Adrenal gland (tissue), 19 donors: Measurements from ENCODE around the gene F2RL1. TPM values are rescaled to one million over a fixed set of nuclear protein-coding genes. Genes with fewer than 3 reads are reported as not detected.
"Not testable (repeated sequence)": the region's sequence is repeated elsewhere in the genome, so short reads cannot be mapped to it uniquely, and the experiment has no call there.

Source experiments
- DNase-seq, 7 donors: peaks; one replicate each; pipeline ENCODE4 v3.0.0-alpha.2; 2019 to 2020
- H3K27ac ChIP-seq, 5 donors: fragments of 200-600 bp; sonication (generic) in 4 of 5; 1 replicate in 3 of 5; 2 replicates in 2 of 5; pipeline versions ENCODE4 v1.5.1 to v1.8.0; 2016 to 2020; ENCODE audit warnings: mild to moderate bottlenecking in 1 of 5
- H3K27me3 ChIP-seq: fragments of 200-600 bp; 2 replicates; pipeline ENCODE4 v1.8.0; 2021
- H3K36me3 ChIP-seq, 2 donors: fragments of 200-600 bp; replicated peaks in 1 of 2; 1 replicate in 1 of 2; 2 replicates in 1 of 2; pipeline versions ENCODE4 v1.5.1 to v1.8.0; 2018 to 2022
- H3K4me1 ChIP-seq, 2 donors: fragments of 200-600 bp; replicated peaks in 1 of 2; 1 replicate in 1 of 2; 2 replicates in 1 of 2; pipeline versions ENCODE4 v1.5.1 to v1.8.0; 2018 to 2021
- H3K4me3 ChIP-seq, 4 donors: fragments of 200-600 bp; sonication (generic) in 3 of 4; one replicate each; pipeline ENCODE4 v1.5.1; 2016 to 2018
- H3K9me3 ChIP-seq, 3 donors: fragments of 200-600 bp; sonication (generic) in 1 of 3; replicated peaks in 1 of 3; 1 replicate in 2 of 3; 2 replicates in 1 of 3; pipeline versions ENCODE4 v1.5.1 to v1.8.0; 2016 to 2021
- CTCF ChIP-seq, 6 experiments: fragments of 450-650 bp in 4 of 6; fragments of 200-600 bp in 2 of 6; sonication (generic) in 1 of 6; IDR thresholded peaks; 1 replicate in 5 of 6; 2 replicates in 1 of 6; pipeline versions ENCODE4 v1.5.1 to v1.8.0; 2016 to 2021; ENCODE audit warnings: antibody characterized with exemption in 6 of 6, mild to moderate bottlenecking in 2 of 6, moderate library complexity in 1 of 6
- POLR2A ChIP-seq, 2 donors: fragments of 450-650 bp; IDR thresholded peaks; one replicate each; pipeline ENCODE4 v1.6.1; 2017; ENCODE audit warnings: antibody characterized with exemption in 2 of 2, mild to moderate bottlenecking in 2 of 2, moderate library complexity in 1 of 2
- WGBS, 4 donors: extraction: QIAGEN DNeasy Blood & Tissue Kit in 2 of 4; methylation state at CpG; one replicate each; pipeline versions ENCODE4 v1.1.5 to v1.1.7; 2013 to 2017; 5-methylcytosine and 5-hydroxymethylcytosine counted together
- intact Hi-C, 2 donors: fragments of 100-400 bp; cut with DNase I; formaldehyde crosslinking; loops; one replicate each; pipeline versions ENCODE4 v1.14.1 to v1.15.0; 2022 to 2023
- long read RNA-seq, 10 donors: library from polyadenylated mRNA in 3 of 10; unstranded in 2 of 10; stranded (forward) in 1 of 10; transcript quantifications; one replicate each; pipeline ENCODE4 v2.0.0 and lab custom pipeline, GENCODE V29; 2021 to 2026
- polyA plus RNA-seq, 3 donors: library from polyadenylated mRNA; stranded (reverse); fragments of 200-250 nt in 2 of 3; fragments of 350-450 nt in 1 of 3; fragmentation: Illumina TruSeq in 1 of 3; extraction: RNeasy Lipid Tissue Mini Kit (QIAGEN cat#74804) in 1 of 3; gene quantifications; one replicate each; pipeline ENCODE4 v1.2.3, GENCODE V29; 2013 to 2014
- total RNA-seq, 9 donors: library from RNA; depleted of rRNA in 4 of 9; stranded (reverse); fragments of >200 nt in 4 of 9; fragments of 120-200 nt in 1 of 9; fragmentation: NEBNext Ultra II Directional in 1 of 9; extraction: Animal tissue kit (Norgen Biotek cat#: 25700) in 1 of 9; gene quantifications; one replicate each; pipeline versions ENCODE4 v1.1.0 to v1.2.4, GENCODE V29; 2013 to 2023
- donor health status: healthy with polysubstance abuse.
- donor health status: Bipolar disorder and iron deficiency.
- donor health status: DM: yes; HTN: yes; CAD: no.
- donor health status: DM: no; HTN: no; CAD: no.
- donor health status: DM: no; HTN: no; CAD: no.
- donor health status: DM: yes; HTN: yes; CAD: no.

The F2RL1 gene
- total RNA-seq, result 1 to 10 TPM in 7 of 9 donors, under 1 TPM in 2; 0.35 to 4.0 (median 1.4) TPM
- under 1 TPM; 0.40 to 0.95 (median 0.67) TPM for polyA plus RNA-seq
- long read RNA-seq, donor 1, partial matches to known transcripts, result 0 of 1 reads
- long read RNA-seq, donor 1, other reads (novel, unspliced or antisense), result 0 of 1 reads
- long read RNA-seq, donor 2, result 0 reads
- long read RNA-seq, donor 3, partial matches to known transcripts, result 0 of 2 reads
- long read RNA-seq, donor 3, other reads (novel, unspliced or antisense), result 0 of 2 reads
- long read RNA-seq, donor 4, partial matches to known transcripts, result 0 of 1 reads
- long read RNA-seq, donor 4, other reads (novel, unspliced or antisense), result 0 of 1 reads
- long read RNA-seq, donor 5, transcript F2RL1-201 (2 exons, 2,914 nt), result major isoform, 10 of 13 reads
- long read RNA-seq, donor 5, partial matches to known transcripts, result 0 of 13 reads
- long read RNA-seq, donor 5, other reads (novel, unspliced or antisense), result 2 of 13 reads
- long read RNA-seq, donor 6, result 0 reads
- long read RNA-seq, donor 7, partial matches to known transcripts, result 0 of 1 reads
- long read RNA-seq, donor 7, other reads (novel, unspliced or antisense), result 0 of 1 reads
- long read RNA-seq, donor 8, partial matches to known transcripts, result 0 of 2 reads
- long read RNA-seq, donor 8, other reads (novel, unspliced or antisense), result 0 of 2 reads
- long read RNA-seq, donor 9, result 0 reads
- long read RNA-seq, donor 10, result 0 reads

GRCh38 chr5:76818844-76819831 lies at the start of gene F2RL1:
TSS of gene F2RL1 (plus strand) at chr5:76819030. CDS start at chr5:76819183, 153 bp downstream.
- intact Hi-C loops, result no loop called here
- Histone ChIP-seq H3K27me3 (no peaks in the 10 kb centered on the region), H3K4me1 (peaks cover 3 to 14% of the 10 kb centered on the region in 2 donors), H3K4me3 (peak within 1 kb of the TSS in 2 of 4 donors; percentile 52 to 59), H3K27ac (no peak within 1 kb of the TSS), H3K9me3 (no peaks in the 10 kb centered on the region), H3K36me3 (no peaks in the 10 kb centered on the region)
- DNase-seq, result peak; percentile 48 to 75 (median 60)
- TF ChIP-seq CTCF (IDR thresholded peaks at IDR 0.05) (no peak), POLR2A (IDR thresholded peaks at IDR 0.05) (peak in 1 of 2 donors; percentile 42)
- 6 to 20% (median 13%) methylated on average over 14 to 72 of the region's 72 CpGs for WGBS, 4 donors

GRCh38 chr5:76771041-76771440 lies 47.8 kb upstream of the F2RL1 start:
- WGBS, 4 donors, result 91 to 99% (median 94%) methylated on average over 14 of the region's 14 CpGs

GRCh38 chr5:76771705-76772405 lies 47.0 kb upstream of the F2RL1 start:
- Histone ChIP-seq H3K27ac (no peak overlapping the region), H3K9me3 (no peaks in the 10 kb centered on the region), H3K27me3 (no peaks in the 10 kb centered on the region), H3K4me1 (no peaks in the 10 kb centered on the region), H3K36me3 (no peaks in the 10 kb centered on the region), H3K4me3 (no peak overlapping the region)
- intact Hi-C loops, result loop anchor here (2.0 to 5.0 kb wide), 2 partner anchors 53 to 170 kb away; no protein-coding TSS in a partner anchor
- WGBS, 4 donors, result 68 to 93% (median 75%) methylated on average over 3 of the region's 3 CpGs
- DNase-seq, result peak in 1 of 7 donors; percentile 5
- TF ChIP-seq CTCF (IDR thresholded peaks at IDR 0.05) (no peak), POLR2A (IDR thresholded peaks at IDR 0.05) (no peak)

More at GRCh38 chr5:76771041-76771440, 47.8 kb upstream of the F2RL1 start:
- H3K27ac ChIP-seq, H3K36me3 ChIP-seq, H3K9me3 ChIP-seq, H3K27me3 ChIP-seq, H3K4me1 ChIP-seq, H3K4me3 ChIP-seq: not testable (repeated sequence)
- peak in 1 of 7 donors; percentile 14 for DNase-seq
- intact Hi-C loops, result loop anchor here (2.0 to 5.0 kb wide), 2 partner anchors 52 to 169 kb away; no protein-coding TSS in a partner anchor

- Histone ChIP-seq H3K27me3 (no peaks in the 10 kb centered on the region), H3K9me3 (no peaks in the 10 kb centered on the region), H3K4me1 (peaks cover 0 to 6% of the 10 kb centered on the region in 2 donors), H3K27ac (no peak overlapping the region), H3K36me3 (no peaks in the 10 kb centered on the region), H3K4me3 (no peak overlapping the region)
- WGBS, 4 donors, result 85 to 88% (median 88%) methylated on average over 5 of the region's 5 CpGs
- TF ChIP-seq POLR2A (IDR thresholded peaks at IDR 0.05) (no peak), CTCF (IDR thresholded peaks at IDR 0.05) (no peak)
- DNase-seq, result peak in 1 of 7 donors; percentile 6
- intact Hi-C loops, result loop anchor here in 1 of 2 donors (2.0 kb wide), 1 partner anchor 173 kb away; no protein-coding TSS in a partner anchor
Measured at GRCh38 chr5:76775921-76776320, 42.9 kb upstream of the F2RL1 start.
